Measurements from ENCODE around the gene TNFSF8. TPM values are rescaled to one million over a fixed set of nuclear protein-coding genes. Genes with fewer than 3 reads are reported as not detected.

TNFSF8 gene
- total RNA-seq, 2 experiments from 2014 or later, result 70.9 to 71.6 TPM

DNA sequence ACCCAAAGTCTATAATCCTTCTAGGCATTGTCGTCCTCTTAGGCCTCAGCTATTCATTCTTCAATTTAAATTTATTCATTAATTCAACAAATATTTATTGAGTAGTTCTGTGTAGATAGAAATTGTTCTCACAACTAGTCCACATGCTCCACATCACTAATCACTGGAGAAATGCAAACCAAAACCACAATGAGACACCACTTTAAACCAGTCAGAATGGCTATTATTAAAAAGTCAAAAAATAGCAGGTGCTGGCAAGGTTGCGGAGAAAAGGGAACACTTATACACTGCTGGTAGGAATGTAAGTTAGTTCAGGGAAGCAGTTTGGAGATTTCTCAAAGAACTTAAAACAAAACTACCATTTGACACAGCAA is 73.5 kb downstream of the TNFSF8 start:
- H3K36me3 Mint-ChIP-seq (ENCODE audit: low read depth), result no peaks in the 10 kb centered on the region
- ATAC-seq (ENCODE audit: poor library complexity), result no peak
- CTCF ChIA-PET, result no interaction called here
- no peak overlapping the region for H3K4me3 ChIP-seq (ENCODE audit: low read length)
- H3K9me3 ChIP-seq (ENCODE audit: control insufficient read depth in 1 of 2, insufficient read depth in 1 of 2, low read length in 2 of 2), result no peaks in the 10 kb centered on the region
- no peaks in the 10 kb centered on the region for H3K4me1 Mint-ChIP-seq (ENCODE audit: low read depth)
- H3K4me3 Mint-ChIP-seq, result no peak overlapping the region
- no peak for DNase-seq
- H3K27me3 ChIP-seq (ENCODE audit: control insufficient read depth in 1 of 2, insufficient read depth in 2 of 2, low read length in 2 of 2), result no peaks in the 10 kb centered on the region
- no peak overlapping the region for H3K27ac ChIP-seq (ENCODE audit: low read depth in 1 of 2, low read length in 2 of 2)
- TF ChIP-seq, protein P1, sequence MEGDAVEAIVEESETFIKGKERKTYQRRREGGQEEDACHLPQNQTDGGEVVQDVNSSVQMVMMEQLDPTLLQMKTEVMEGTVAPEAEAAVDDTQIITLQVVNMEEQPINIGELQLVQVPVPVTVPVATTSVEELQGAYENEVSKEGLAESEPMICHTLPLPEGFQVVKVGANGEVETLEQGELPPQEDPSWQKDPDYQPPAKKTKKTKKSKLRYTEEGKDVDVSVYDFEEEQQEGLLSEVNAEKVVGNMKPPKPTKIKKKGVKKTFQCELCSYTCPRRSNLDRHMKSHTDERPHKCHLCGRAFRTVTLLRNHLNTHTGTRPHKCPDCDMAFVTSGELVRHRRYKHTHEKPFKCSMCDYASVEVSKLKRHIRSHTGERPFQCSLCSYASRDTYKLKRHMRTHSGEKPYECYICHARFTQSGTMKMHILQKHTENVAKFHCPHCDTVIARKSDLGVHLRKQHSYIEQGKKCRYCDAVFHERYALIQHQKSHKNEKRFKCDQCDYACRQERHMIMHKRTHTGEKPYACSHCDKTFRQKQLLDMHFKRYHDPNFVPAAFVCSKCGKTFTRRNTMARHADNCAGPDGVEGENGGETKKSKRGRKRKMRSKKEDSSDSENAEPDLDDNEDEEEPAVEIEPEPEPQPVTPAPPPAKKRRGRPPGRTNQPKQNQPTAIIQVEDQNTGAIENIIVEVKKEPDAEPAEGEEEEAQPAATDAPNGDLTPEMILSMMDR (IDR thresholded peaks at IDR 0.05), result no peak
- peaks cover 2% of the 10 kb centered on the region for H3K9me3 Mint-ChIP-seq
- POLR2A ChIA-PET, result no interaction called here
- intact Hi-C loops (cut with DNase I, micrococcal nuclease), result no loop called here
- H3K27me3 Mint-ChIP-seq, result no peaks in the 10 kb centered on the region
- H3K27ac Mint-ChIP-seq, result no peak overlapping the region
- H3K36me3 ChIP-seq (ENCODE audit: insufficient read depth, low read length), result no peaks in the 10 kb centered on the region
- H3K4me1 ChIP-seq (ENCODE audit: insufficient read depth, low read length), result no peaks in the 10 kb centered on the region

DNA sequence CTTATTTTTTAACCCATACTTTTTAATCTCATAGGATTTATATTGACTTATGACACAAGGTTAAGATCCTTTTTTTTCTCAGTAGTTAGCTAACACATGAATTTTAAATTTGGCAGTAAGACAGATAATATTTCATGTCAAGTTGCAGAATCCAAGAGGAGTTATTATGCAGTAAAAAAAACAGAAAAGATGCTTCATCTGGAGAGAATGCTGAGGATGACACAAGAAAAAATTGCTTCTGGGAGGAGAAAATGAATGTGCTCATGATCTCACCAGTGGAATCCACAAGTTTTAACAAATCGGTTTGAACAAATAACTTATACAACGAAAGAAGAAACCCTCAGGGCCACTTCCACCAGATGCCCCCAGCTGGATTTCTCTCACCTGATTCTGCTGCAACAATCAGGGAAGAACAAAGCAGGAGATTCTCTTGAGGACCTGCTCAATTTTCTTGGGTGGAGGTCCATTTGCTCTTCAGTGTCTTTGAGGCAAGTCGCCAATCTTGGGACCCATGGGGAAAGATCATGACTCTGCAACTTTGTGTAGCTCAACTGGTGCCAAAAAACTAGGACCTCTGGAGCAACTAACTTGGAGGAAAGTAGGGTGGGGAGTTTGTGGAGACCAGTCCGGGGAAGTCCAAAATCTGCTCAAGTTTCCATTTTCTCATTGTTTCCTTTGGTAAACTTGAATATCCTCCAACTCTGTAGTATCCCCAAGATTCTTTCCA is 74.0 kb downstream of the TNFSF8 start:
- ATAC-seq (ENCODE audit: poor library complexity) (no peak), DNase-seq (no peak)
- Histone ChIP-seq H3K9me3 (ENCODE audit: control insufficient read depth in 1 of 2, insufficient read depth in 1 of 2, low read length in 2 of 2) (no peaks in the 10 kb centered on the region), H3K27me3 (ENCODE audit: control insufficient read depth in 1 of 2, insufficient read depth in 2 of 2, low read length in 2 of 2) (no peaks in the 10 kb centered on the region), H3K4me1 (ENCODE audit: insufficient read depth, low read length) (no peaks in the 10 kb centered on the region), H3K4me3 (ENCODE audit: low read length) (no peak overlapping the region), H3K27ac (ENCODE audit: low read depth in 1 of 2, low read length in 2 of 2) (no peak overlapping the region), H3K36me3 (ENCODE audit: insufficient read depth, low read length) (no peaks in the 10 kb centered on the region)
- peaks cover 2% of the 10 kb centered on the region for H3K4me1 Mint-ChIP-seq (ENCODE audit: low read depth)
- POLR2A ChIA-PET, result no interaction called here
- no peak overlapping the region for H3K27ac Mint-ChIP-seq
- H3K9me3 Mint-ChIP-seq, result peaks cover 2% of the 10 kb centered on the region
- H3K36me3 Mint-ChIP-seq (ENCODE audit: low read depth), result no peaks in the 10 kb centered on the region
- TF ChIP-seq, protein P1 (IDR thresholded peaks at IDR 0.05), result no peak
- H3K27me3 Mint-ChIP-seq, result no peaks in the 10 kb centered on the region
- H3K4me3 Mint-ChIP-seq, result no peak overlapping the region
- intact Hi-C loops (cut with DNase I, micrococcal nuclease), result no loop called here
- CTCF ChIA-PET, result no interaction called here

DNA sequence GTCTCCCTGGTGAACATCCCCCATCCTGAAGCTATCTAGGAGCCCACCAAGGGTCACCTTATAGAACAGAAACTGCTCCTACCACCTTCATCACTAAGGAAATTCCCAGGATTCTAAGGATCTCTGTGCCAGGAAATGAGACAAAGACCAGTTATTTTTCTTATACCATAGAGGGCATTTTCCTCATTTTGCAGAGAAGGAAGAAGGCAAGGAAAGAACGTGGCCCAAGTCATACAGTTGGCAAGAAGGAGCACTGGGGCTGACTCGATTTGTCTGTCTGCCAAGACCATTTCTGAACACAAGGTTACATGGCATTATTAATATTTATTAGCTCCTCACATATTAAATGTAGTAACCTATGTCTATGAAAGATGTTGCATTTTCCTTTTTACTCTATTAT is 74.9 kb downstream of the TNFSF8 start:
- H3K9me3 ChIP-seq (ENCODE audit: control insufficient read depth in 1 of 2, insufficient read depth in 1 of 2, low read length in 2 of 2), result no peaks in the 10 kb centered on the region
- Mint-ChIP-seq H3K27ac (no peak overlapping the region), H3K4me1 (ENCODE audit: low read depth) (peaks cover 8% of the 10 kb centered on the region), H3K27me3 (no peaks in the 10 kb centered on the region), H3K36me3 (ENCODE audit: low read depth) (no peaks in the 10 kb centered on the region), H3K9me3 (peaks cover 2% of the 10 kb centered on the region), H3K4me3 (no peak overlapping the region)
- no peaks in the 10 kb centered on the region for H3K36me3 ChIP-seq (ENCODE audit: insufficient read depth, low read length)
- no peaks in the 10 kb centered on the region for H3K4me1 ChIP-seq (ENCODE audit: insufficient read depth, low read length)
- ATAC-seq (ENCODE audit: poor library complexity), result no peak
- no peaks in the 10 kb centered on the region for H3K27me3 ChIP-seq (ENCODE audit: control insufficient read depth in 1 of 2, insufficient read depth in 2 of 2, low read length in 2 of 2)
- POLR2A ChIA-PET, result no interaction called here
- no peak for DNase-seq
- no peak overlapping the region for H3K4me3 ChIP-seq (ENCODE audit: low read length)
- no peak overlapping the region for H3K27ac ChIP-seq (ENCODE audit: low read depth in 1 of 2, low read length in 2 of 2)
- CTCF ChIA-PET, result no interaction called here
- intact Hi-C loops (cut with DNase I, micrococcal nuclease), result no loop called here
- TF ChIP-seq, protein P1 (IDR thresholded peaks at IDR 0.05), result no peak

All from CD4-positive, alpha-beta T cell (primary cell).